ENCODE measurements around the gene SPAG17. TPM values are rescaled to one million over a fixed set of nuclear protein-coding genes. Genes with fewer than 3 reads are reported as not detected.

The SPAG17 gene
- total RNA-seq, 1 donor from 2014 or later, result 0.12 TPM

- TF ChIP-seq CTCF (IDR thresholded peaks at IDR 0.05), result no peak
- H3K27me3 ChIP-seq, result no peaks in the 10 kb centered on the region
- no peaks in the 10 kb centered on the region for H3K4me1 ChIP-seq
- no peaks in the 10 kb centered on the region for H3K9me3 ChIP-seq
- DNase-seq, result no peak
- H3K27ac ChIP-seq, result no peak overlapping the region
- no peak overlapping the region for H3K4me3 ChIP-seq
- no peak for ATAC-seq
- intact Hi-C loops (cut with DNase I), result no loop called here
- H3K36me3 ChIP-seq, result no peaks in the 10 kb centered on the region
Observed at GRCh38 chr1:118128761-118129160, 56.3 kb downstream of the SPAG17 start.

GRCh38 chr1:118124064-118124463 lies 61.0 kb downstream of the SPAG17 start:
- no peaks in the 10 kb centered on the region for H3K9me3 ChIP-seq
- ATAC-seq, result no peak
- TF ChIP-seq CTCF (IDR thresholded peaks at IDR 0.05), result no peak
- H3K27me3 ChIP-seq, result no peaks in the 10 kb centered on the region
- no peak for DNase-seq
- no peak overlapping the region for H3K27ac ChIP-seq
- intact Hi-C loops (cut with DNase I), result no loop called here
- H3K36me3 ChIP-seq, result no peaks in the 10 kb centered on the region
- no peaks in the 10 kb centered on the region for H3K4me1 ChIP-seq
- no peak overlapping the region for H3K4me3 ChIP-seq

- no peak for TF ChIP-seq CTCF (IDR thresholded peaks at IDR 0.05)
- no peaks in the 10 kb centered on the region for H3K27me3 ChIP-seq
- no peaks in the 10 kb centered on the region for H3K9me3 ChIP-seq
- ATAC-seq (no peak), DNase-seq (no peak)
- H3K36me3 ChIP-seq, result no peaks in the 10 kb centered on the region
- no peak overlapping the region for H3K27ac ChIP-seq
- intact Hi-C loops (cut with DNase I), result no loop called here
- no peaks in the 10 kb centered on the region for H3K4me1 ChIP-seq
- no peak overlapping the region for H3K4me3 ChIP-seq
Observed at GRCh38 chr1:118123116-118123839, 61.8 kb downstream of the SPAG17 start.

- Histone ChIP-seq H3K27ac (no peak overlapping the region), H3K4me1 (no peaks in the 10 kb centered on the region), H3K36me3 (no peaks in the 10 kb centered on the region), H3K9me3 (no peaks in the 10 kb centered on the region), H3K4me3 (no peak overlapping the region), H3K27me3 (no peaks in the 10 kb centered on the region)
- intact Hi-C loops (cut with DNase I), result no loop called here
- TF ChIP-seq CTCF (IDR thresholded peaks at IDR 0.05), result no peak
- ATAC-seq, result no peak
- DNase-seq, result no peak
Observed at GRCh38 chr1:118122234-118123004, 62.6 kb downstream of the SPAG17 start.

- Histone ChIP-seq H3K36me3 (no peaks in the 10 kb centered on the region), H3K4me1 (no peaks in the 10 kb centered on the region), H3K27me3 (no peaks in the 10 kb centered on the region), H3K27ac (no peak overlapping the region), H3K9me3 (no peaks in the 10 kb centered on the region), H3K4me3 (no peak overlapping the region)
- intact Hi-C loops (cut with DNase I), result no loop called here
- DNase-seq (no peak), ATAC-seq (peak; percentile 29)
- no peak for TF ChIP-seq CTCF (IDR thresholded peaks at IDR 0.05)
Observed at GRCh38 chr1:118118873-118119463, 66.1 kb downstream of the SPAG17 start.

All from upper lobe of right lung (tissue), 1 donor.